Endothelial cell of umbilical vein (primary cell): Measurements from ENCODE around the gene PHC1. TPM values are rescaled to one million over a fixed set of nuclear protein-coding genes. Genes with fewer than 3 reads are reported as not detected.

Experiments
- BruUV-seq: library from RNA; stranded (reverse); fragments of 400-500 nt; replicated peaks from 2 replicates; lab custom pipeline; 2021; lab: Mats Ljungman, UMichigan
- CTCF ChIA-PET: fragments of 300-600, 350-600 bp; sonication (Branson Sonifier 250); formaldehyde crosslinking; loops from one replicate; lab custom pipeline; 2021; ENCODE audit warnings: antibody characterized with exemption, inconsistent platforms; lab: Charles Lee
- POLR2A ChIA-PET: fragments of 300-600, 350-600 bp; sonication (Branson Sonifier 250); formaldehyde crosslinking; loops from one replicate; lab custom pipeline; 2021; ENCODE audit warnings: antibody characterized with exemption, inconsistent platforms; lab: Charles Lee
- DNase-seq: peaks from one replicate; pipeline ENCODE4 v3.0.0-alpha.2; 2011; ENCODE audit warnings: low read depth, low spot score
- FAIRE-seq: peaks from 2 replicates; lab custom pipeline; 2011; peaks lifted over from hg19 to GRCh38; lab: Jason Lieb, UNC
- H2AFZ ChIP-seq: 2 replicates; pipeline ENCODE4 v1.6.0; 2012; ENCODE audit warnings: low read depth, low read length, control low read depth, inconsistent platforms
- H3K27ac ChIP-seq: 2 replicates; pipeline ENCODE4 v1.5.1; 2011; ENCODE audit warnings: low read depth, mild to moderate bottlenecking, control low read depth, low read length, moderate library complexity; ENCODE audit not compliant: insufficient read depth
- H3K27me3 ChIP-seq, 2 experiments: 2 replicates each; pipeline versions ENCODE4 v1.6.0 to v1.6.1; 2011; ENCODE audit warnings: low read length in 2 of 2, mixed read lengths in 1 of 2; ENCODE audit not compliant: control insufficient read depth in 2 of 2, insufficient read depth in 2 of 2
- H3K36me3 ChIP-seq, 2 experiments: 2 replicates in 1 of 2; 3 replicates in 1 of 2; pipeline ENCODE4 v1.5.1; 2011; ENCODE audit warnings: low read length in 2 of 2, mild to moderate bottlenecking in 1 of 2, moderate library complexity in 1 of 2; ENCODE audit not compliant: control insufficient read depth in 2 of 2, insufficient read depth in 2 of 2; ENCODE audit errors: extremely low read depth in 1 of 2
- H3K4me1 ChIP-seq: 3 replicates; pipeline ENCODE4 v1.5.1; 2011; ENCODE audit warnings: mild to moderate bottlenecking, low read length; ENCODE audit not compliant: control insufficient read depth, insufficient read depth; ENCODE audit errors: extremely low read depth
- H3K4me2 ChIP-seq: 2 replicates; pipeline ENCODE4 v1.6.1; 2011; ENCODE audit warnings: low read length, control low read depth, mixed read lengths; ENCODE audit not compliant: insufficient read depth
- H3K4me3 ChIP-seq, 3 experiments: fragments of 200-600 bp in 1 of 3; sonication (generic), shearing (Covaris generic) in 1 of 3; replicated peaks in 1 of 3; 2 replicates each; pipeline ENCODE4 v1.5.1; 2011 to 2016; ENCODE audit warnings: control low read depth in 3 of 3, low read length in 3 of 3, mild to moderate bottlenecking in 2 of 3, inconsistent platforms in 1 of 3, low read depth in 1 of 3, moderate library complexity in 1 of 3; ENCODE audit not compliant: insufficient read depth in 1 of 3
- H3K79me2 ChIP-seq: 2 replicates; pipeline ENCODE4 v1.6.0; 2012; ENCODE audit warnings: low read length, inconsistent platforms; ENCODE audit not compliant: control insufficient read depth, insufficient read depth
- H3K9ac ChIP-seq: replicated peaks from 2 replicates; pipeline ENCODE3; 2011; ENCODE audit warnings: low read length, control low read depth; ENCODE audit not compliant: insufficient read depth; ENCODE audit errors: extremely low read depth
- H3K9me1 ChIP-seq: replicated peaks from 3 replicates; pipeline ENCODE4 v1.6.0; 2011; ENCODE audit warnings: mild to moderate bottlenecking, low read length; ENCODE audit not compliant: control insufficient read depth, insufficient read depth; ENCODE audit errors: extremely low read depth
- H3K9me3 ChIP-seq: replicated peaks from 2 replicates; pipeline ENCODE4 v1.5.1; 2012; ENCODE audit warnings: low read length, inconsistent platforms; ENCODE audit not compliant: control insufficient read depth, insufficient read depth
- H4K20me1 ChIP-seq: replicated peaks from 2 replicates; pipeline ENCODE3; 2011; ENCODE audit warnings: mild to moderate bottlenecking, low read length; ENCODE audit not compliant: control insufficient read depth, insufficient read depth; ENCODE audit errors: extremely low read depth
- CTCF ChIP-seq, 2 donors: IDR thresholded peaks; 1 replicate in 1 of 2; 2 replicates in 1 of 2; pipeline ENCODE4 v1.5.1; 2011; ENCODE audit warnings: low read length in 2 of 2, mild to moderate bottlenecking in 2 of 2, moderate library complexity in 2 of 2, control low read depth in 1 of 2, inconsistent platforms in 1 of 2, low read depth in 1 of 2; ENCODE audit not compliant: insufficient read depth in 1 of 2; ENCODE audit errors: extremely low read depth in 1 of 2
- EZH2 ChIP-seq: IDR thresholded peaks from 2 replicates; pipeline ENCODE4 v1.6.1; 2012; ENCODE audit warnings: borderline replicate concordance, low read depth, mild to moderate bottlenecking, moderate library complexity, low read length, inconsistent platforms; ENCODE audit not compliant: severe bottlenecking
- FOS ChIP-seq: IDR thresholded peaks from 2 replicates; pipeline ENCODE4 v1.6.1; 2011; ENCODE audit warnings: mild to moderate bottlenecking, low read length, moderate library complexity, borderline replicate concordance; ENCODE audit not compliant: insufficient read depth
- GATA2 ChIP-seq: IDR thresholded peaks from 2 replicates; pipeline ENCODE4 v1.7.0; 2011; ENCODE audit warnings: low read depth, mild to moderate bottlenecking, moderate library complexity, mixed read lengths, low read length; ENCODE audit not compliant: insufficient read length, insufficient read depth
- JUN ChIP-seq: IDR thresholded peaks from 2 replicates; pipeline ENCODE4 v1.6.1; 2011; ENCODE audit warnings: borderline replicate concordance, low read depth; ENCODE audit not compliant: insufficient read length, insufficient read depth
- MYC ChIP-seq: IDR thresholded peaks from one replicate; pipeline ENCODE4 v1.6.1; 2011; ENCODE audit warnings: mild to moderate bottlenecking, low read depth, low read length
- POLR2A ChIP-seq: IDR thresholded peaks from 2 replicates; pipeline ENCODE4 v1.6.1; 2012; ENCODE audit warnings: low read depth, mild to moderate bottlenecking, control low read depth, low read length
- POLR2AphosphoS5 ChIP-seq: IDR thresholded peaks from 2 replicates; pipeline ENCODE4 v1.6.1; 2012; ENCODE audit warnings: low read depth, mild to moderate bottlenecking, control low read depth, low read length, moderate library complexity; ENCODE audit not compliant: insufficient read depth
- dilution Hi-C: fragments of 300-500 bp; cut with MboI; formaldehyde crosslinking; loops from one replicate; pipeline ENCODE4 v1.15.0; 2019; ENCODE audit warnings: low sequenced_read_pairs; ENCODE audit not compliant: extremely low pct_ligation_motif_present
- intact Hi-C: fragments of 100-400 bp; cut with micrococcal nuclease; formaldehyde crosslinking; loops from one replicate; pipeline ENCODE4 v1.10.0; 2022
- polyA plus RNA-seq, 4 experiments: library from polyadenylated mRNA; depleted of rRNA in 3 of 4; stranded (reverse) in 3 of 4; unstranded in 1 of 4; fragments of >200 nt; gene quantifications; 2 replicates each; pipeline versions ENCODE4 v1.2.1 to v1.2.3, GENCODE V29; 2011 to 2012; ENCODE audit warnings: missing spikeins in 1 of 4
- total RNA-seq: library from RNA; stranded (reverse); gene quantifications from 2 replicates; pipeline ENCODE4 v1.2.3, GENCODE V29; 2021

PHC1 gene
- total and polyA plus RNA-seq, 2 donors (not counting 3 experiments of a cell fraction or from before 2014, with no cell fraction given) = 37.3 to 66.3 TPM

GRCh38 chr12:8951744-8952143 lies 37.4 kb downstream of the PHC1 start:
- H3K4me1 ChIP-seq = peaks cover 21% of the 10 kb centered on the region
- no peaks in the 10 kb centered on the region for H3K36me3 ChIP-seq
- dilution Hi-C loops (no loop called here), intact Hi-C loops (no loop called here)
- BruUV-seq = no TSS peak
- H3K27me3 ChIP-seq = no peaks in the 10 kb centered on the region
- DNase-seq (no peak), FAIRE-seq (no peak)
- ChIA-PET POLR2A (no interaction called here), CTCF (interaction anchor here (0.6 to 2.3 kb wide), 7 partner anchors 9 to 90 kb away, joined by 3 to 13 read pairs (median 5); no protein-coding TSS in a partner anchor)
- H3K4me3 ChIP-seq = no peak overlapping the region
- peaks cover 26% of the 10 kb centered on the region for H3K79me2 ChIP-seq
- peaks cover 2% of the 10 kb centered on the region for H4K20me1 ChIP-seq
- no peak overlapping the region for H3K27ac ChIP-seq
- no peak overlapping the region for H2AFZ ChIP-seq
- H3K9me3 ChIP-seq = no peaks in the 10 kb centered on the region
- H3K4me2 ChIP-seq = no peak overlapping the region
- no peak overlapping the region for H3K9ac ChIP-seq
- H3K9me1 ChIP-seq = no peaks in the 10 kb centered on the region
- TF ChIP-seq MYC (no peak), JUN (no peak), EZH2 (no peak), POLR2A (no peak), GATA2 (no peak), FOS (no peak), CTCF (IDR thresholded peaks at IDR 0.05; ENCODE audit: extremely low read depth in 1 of 2, insufficient read depth in 1 of 2, low read depth in 1 of 2, low read length in 2 of 2) (no peak), POLR2AphosphoS5 (no peak)
